ENCODE data around the gene ANXA6. TPM values are rescaled to one million over a fixed set of nuclear protein-coding genes. Genes with fewer than 3 reads are reported as not detected.
A peak's percentile ranks its signal among the peaks of the same experiment; 100 is the strongest.

Gene ANXA6
- total RNA-seq, 2 donors from 2014 or later: 127 to 171 TPM

- H3K27me3 Mint-ChIP-seq (ENCODE audit: low read depth): no peaks in the 10 kb centered on the region
- peaks cover 13 to 16% of the 10 kb centered on the region in 2 donors for H3K36me3 Mint-ChIP-seq (ENCODE audit: insufficient read depth in 2 of 2)
- no peaks in the 10 kb centered on the region for H3K9me3 Mint-ChIP-seq
- H3K4me1 Mint-ChIP-seq (ENCODE audit: low read depth): no peaks in the 10 kb centered on the region
- ATAC-seq (replicated peaks in 1 of 2): no peak
- H3K4me3 Mint-ChIP-seq: no peak overlapping the region
- H3K27ac Mint-ChIP-seq: no peak overlapping the region
- no peak for DNase-seq
Observed at GRCh38 chr5:151107738-151108520, 49.6 kb downstream of the ANXA6 start.

DNA sequence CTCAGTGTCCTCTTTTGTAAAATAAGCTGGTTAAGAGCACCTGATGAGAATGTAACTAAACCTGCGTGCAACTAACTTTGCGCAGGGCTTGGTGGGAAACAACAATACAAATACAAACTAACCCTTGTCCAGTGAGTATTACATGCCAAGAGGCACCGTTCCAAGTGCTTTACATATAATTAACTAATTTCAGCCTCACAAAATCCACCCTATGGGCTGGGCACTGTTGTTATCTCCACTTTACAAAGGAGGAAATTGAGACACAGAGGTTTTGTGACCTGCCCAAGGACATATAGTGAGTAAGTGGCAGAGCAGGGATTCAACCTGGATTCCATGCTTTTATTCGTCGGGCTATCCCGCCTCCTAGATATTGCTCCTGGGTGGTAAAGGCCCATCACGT is 50.5 kb downstream of the ANXA6 start:
- H3K4me3 Mint-ChIP-seq: no peak overlapping the region
- H3K36me3 Mint-ChIP-seq (ENCODE audit: insufficient read depth in 2 of 2): peaks cover 13 to 15% of the 10 kb centered on the region in 2 donors
- H3K27ac Mint-ChIP-seq: no peak overlapping the region
- ATAC-seq (replicated peaks in 1 of 2) (no peak), DNase-seq (no peak)
- no peaks in the 10 kb centered on the region for H3K9me3 Mint-ChIP-seq
- H3K4me1 Mint-ChIP-seq (ENCODE audit: low read depth): no peaks in the 10 kb centered on the region
- H3K27me3 Mint-ChIP-seq (ENCODE audit: low read depth): no peaks in the 10 kb centered on the region

- Mint-ChIP-seq H3K9me3 (no peaks in the 10 kb centered on the region), H3K4me3 (no peak overlapping the region), H3K27me3 (ENCODE audit: low read depth) (no peaks in the 10 kb centered on the region), H3K36me3 (ENCODE audit: insufficient read depth in 2 of 2) (peaks cover 15 to 16% of the 10 kb centered on the region in 2 donors), H3K4me1 (ENCODE audit: low read depth) (no peaks in the 10 kb centered on the region), H3K27ac (no peak overlapping the region)
- DNase-seq (no peak), ATAC-seq (replicated peaks in 1 of 2) (no peak)
Observed at GRCh38 chr5:151106509-151106908, 51.1 kb downstream of the ANXA6 start.

GRCh38 chr5:151106043-151106442 is 51.5 kb downstream of the ANXA6 start:
- no peaks in the 10 kb centered on the region for H3K27me3 Mint-ChIP-seq (ENCODE audit: low read depth)
- peaks cover 15 to 16% of the 10 kb centered on the region in 2 donors for H3K36me3 Mint-ChIP-seq (ENCODE audit: insufficient read depth in 2 of 2)
- no peak for DNase-seq
- no peak overlapping the region for H3K4me3 Mint-ChIP-seq
- no peak for ATAC-seq (replicated peaks in 1 of 2)
- no peak overlapping the region for H3K27ac Mint-ChIP-seq
- no peaks in the 10 kb centered on the region for H3K9me3 Mint-ChIP-seq
- no peaks in the 10 kb centered on the region for H3K4me1 Mint-ChIP-seq (ENCODE audit: low read depth)

DNA sequence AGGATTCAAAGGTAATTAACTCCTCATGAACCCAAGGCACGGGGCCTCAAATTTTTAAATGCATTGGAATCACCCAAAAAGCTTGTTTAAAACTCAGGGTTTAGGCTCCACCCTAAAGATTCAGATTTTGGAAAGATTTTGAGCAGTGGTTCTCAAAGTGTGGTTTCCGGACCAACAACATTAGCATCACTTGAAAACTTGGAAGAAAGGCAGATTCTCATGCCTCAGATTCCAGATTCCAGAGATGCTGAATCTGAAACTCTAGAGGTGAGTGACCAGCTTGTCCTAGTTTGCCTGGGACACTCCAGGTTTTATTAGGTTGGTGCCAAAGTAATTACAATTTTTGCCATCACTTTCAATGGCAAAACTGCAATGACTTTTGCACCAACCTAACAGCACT is 52.0 kb downstream of the ANXA6 start:
- DNase-seq: no peak
- Mint-ChIP-seq H3K36me3 (ENCODE audit: insufficient read depth in 2 of 2) (peaks cover 16% of the 10 kb centered on the region in 2 donors), H3K27me3 (ENCODE audit: low read depth) (no peaks in the 10 kb centered on the region)

DNA sequence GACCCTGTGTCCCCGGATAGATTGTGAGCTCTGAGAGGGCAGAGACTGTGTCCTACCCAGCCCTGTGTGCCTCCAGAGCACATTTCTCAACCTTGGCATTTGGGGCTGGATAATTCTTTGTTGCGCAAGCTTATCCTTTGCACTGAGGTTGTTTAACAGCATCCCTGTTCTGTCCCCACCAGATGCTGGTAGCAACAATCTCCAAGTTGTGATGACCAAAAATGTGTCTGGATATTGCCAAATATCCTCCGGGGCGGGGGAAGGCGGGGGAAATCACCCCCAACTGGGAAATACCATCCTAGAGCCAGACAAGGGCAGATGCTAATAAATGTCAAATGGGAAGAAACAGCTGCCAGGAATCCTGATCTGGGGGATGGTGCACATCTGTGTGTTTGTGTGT is 52.8 kb downstream of the ANXA6 start:
- H3K36me3 Mint-ChIP-seq (ENCODE audit: insufficient read depth in 2 of 2): peaks cover 16 to 21% of the 10 kb centered on the region in 2 donors
- H3K27me3 Mint-ChIP-seq (ENCODE audit: low read depth): no peaks in the 10 kb centered on the region
- DNase-seq (no peak), ATAC-seq (replicated peaks in 1 of 2) (no peak)
- no peak overlapping the region for H3K4me3 Mint-ChIP-seq
- no peaks in the 10 kb centered on the region for H3K9me3 Mint-ChIP-seq
- H3K27ac Mint-ChIP-seq: no peak overlapping the region
- H3K4me1 Mint-ChIP-seq (ENCODE audit: low read depth): peaks cover 7% of the 10 kb centered on the region

More for the DNA sequence above, 52.0 kb downstream of the ANXA6 start:
- H3K4me3 Mint-ChIP-seq: no peak overlapping the region
- no peaks in the 10 kb centered on the region for H3K9me3 Mint-ChIP-seq
- no peak overlapping the region for H3K27ac Mint-ChIP-seq
- no peaks in the 10 kb centered on the region for H3K4me1 Mint-ChIP-seq (ENCODE audit: low read depth)
- no peak for ATAC-seq (replicated peaks in 1 of 2)

- Mint-ChIP-seq H3K27me3 (ENCODE audit: low read depth) (no peaks in the 10 kb centered on the region), H3K9me3 (no peaks in the 10 kb centered on the region), H3K4me3 (no peak overlapping the region), H3K4me1 (ENCODE audit: low read depth) (peaks cover 38% of the 10 kb centered on the region), H3K36me3 (ENCODE audit: insufficient read depth in 2 of 2) (peaks cover 10 to 20% of the 10 kb centered on the region in 2 donors), H3K27ac (peak overlapping the region; percentile 27)
- ATAC-seq (replicated peaks in 1 of 2): no peak
- DNase-seq: no peak
Observed at GRCh38 chr5:151101746-151102145, 55.8 kb downstream of the ANXA6 start.

- H3K4me3 Mint-ChIP-seq: no peak overlapping the region
- H3K27ac Mint-ChIP-seq: no peak overlapping the region
- H3K4me1 Mint-ChIP-seq (ENCODE audit: low read depth): peaks cover 44% of the 10 kb centered on the region
- DNase-seq (no peak), ATAC-seq (replicated peaks in 1 of 2) (no peak)
- no peaks in the 10 kb centered on the region for H3K27me3 Mint-ChIP-seq (ENCODE audit: low read depth)
- no peaks in the 10 kb centered on the region for H3K9me3 Mint-ChIP-seq
- peaks cover 6 to 21% of the 10 kb centered on the region in 2 donors for H3K36me3 Mint-ChIP-seq (ENCODE audit: insufficient read depth in 2 of 2)
Observed at GRCh38 chr5:151101151-151101550, 56.4 kb downstream of the ANXA6 start.

DNA sequence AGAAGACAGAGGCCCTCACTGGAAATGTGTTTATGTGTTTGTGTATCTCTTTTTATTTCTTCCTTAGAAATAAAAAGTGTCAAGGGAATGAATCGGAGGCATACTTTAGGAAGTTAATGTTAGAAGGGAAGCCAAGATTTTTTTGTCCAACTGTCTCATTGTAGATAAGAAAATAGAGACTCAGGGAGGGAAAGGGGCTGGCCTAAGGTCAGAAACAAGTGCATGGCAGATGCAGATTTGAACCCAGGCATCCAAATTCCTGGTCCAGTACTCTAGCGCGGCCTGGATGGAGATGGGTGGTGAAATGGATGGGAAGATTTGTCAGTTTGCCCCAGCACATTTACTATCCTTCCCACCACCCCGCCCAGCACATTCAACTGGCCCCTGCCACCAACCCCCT is 56.9 kb downstream of the ANXA6 start:
- no peaks in the 10 kb centered on the region for H3K27me3 Mint-ChIP-seq (ENCODE audit: low read depth)
- ATAC-seq (replicated peaks in 1 of 2): no peak
- no peak overlapping the region for H3K4me3 Mint-ChIP-seq
- DNase-seq: no peak
- H3K27ac Mint-ChIP-seq: no peak overlapping the region
- H3K4me1 Mint-ChIP-seq (ENCODE audit: low read depth): peaks cover 48% of the 10 kb centered on the region
- no peaks in the 10 kb centered on the region for H3K9me3 Mint-ChIP-seq
- peaks cover 6 to 22% of the 10 kb centered on the region in 2 donors for H3K36me3 Mint-ChIP-seq (ENCODE audit: insufficient read depth in 2 of 2)

DNA sequence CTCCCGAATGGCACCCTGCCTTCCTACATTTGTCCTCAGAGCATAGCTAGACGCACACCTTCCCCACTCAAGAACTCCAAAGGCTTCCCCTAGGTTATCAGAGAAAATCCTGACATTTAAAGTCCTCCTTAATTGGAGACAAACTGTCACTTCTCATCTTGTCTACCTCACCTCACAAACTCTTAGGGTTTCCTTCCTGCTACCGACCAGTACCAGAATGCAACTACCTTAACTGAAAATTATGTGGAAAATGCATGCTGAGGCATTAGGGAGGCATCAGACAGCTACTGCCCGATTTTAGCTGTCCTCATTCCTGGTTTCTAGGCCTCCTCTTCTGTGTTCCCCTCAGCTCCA is 58.8 kb downstream of the ANXA6 start:
- ATAC-seq (replicated peaks in 1 of 2): no peak
- H3K27me3 Mint-ChIP-seq (ENCODE audit: low read depth): no peaks in the 10 kb centered on the region
- H3K27ac Mint-ChIP-seq: peak overlapping the region; percentile 25
- no peaks in the 10 kb centered on the region for H3K9me3 Mint-ChIP-seq
- peak overlapping the region; percentile 69 to 76 for H3K4me3 Mint-ChIP-seq
- no peak for DNase-seq
- H3K4me1 Mint-ChIP-seq (ENCODE audit: low read depth): peaks cover 68% of the 10 kb centered on the region
- peaks cover 4 to 19% of the 10 kb centered on the region in 2 donors for H3K36me3 Mint-ChIP-seq (ENCODE audit: insufficient read depth in 2 of 2)

DNA sequence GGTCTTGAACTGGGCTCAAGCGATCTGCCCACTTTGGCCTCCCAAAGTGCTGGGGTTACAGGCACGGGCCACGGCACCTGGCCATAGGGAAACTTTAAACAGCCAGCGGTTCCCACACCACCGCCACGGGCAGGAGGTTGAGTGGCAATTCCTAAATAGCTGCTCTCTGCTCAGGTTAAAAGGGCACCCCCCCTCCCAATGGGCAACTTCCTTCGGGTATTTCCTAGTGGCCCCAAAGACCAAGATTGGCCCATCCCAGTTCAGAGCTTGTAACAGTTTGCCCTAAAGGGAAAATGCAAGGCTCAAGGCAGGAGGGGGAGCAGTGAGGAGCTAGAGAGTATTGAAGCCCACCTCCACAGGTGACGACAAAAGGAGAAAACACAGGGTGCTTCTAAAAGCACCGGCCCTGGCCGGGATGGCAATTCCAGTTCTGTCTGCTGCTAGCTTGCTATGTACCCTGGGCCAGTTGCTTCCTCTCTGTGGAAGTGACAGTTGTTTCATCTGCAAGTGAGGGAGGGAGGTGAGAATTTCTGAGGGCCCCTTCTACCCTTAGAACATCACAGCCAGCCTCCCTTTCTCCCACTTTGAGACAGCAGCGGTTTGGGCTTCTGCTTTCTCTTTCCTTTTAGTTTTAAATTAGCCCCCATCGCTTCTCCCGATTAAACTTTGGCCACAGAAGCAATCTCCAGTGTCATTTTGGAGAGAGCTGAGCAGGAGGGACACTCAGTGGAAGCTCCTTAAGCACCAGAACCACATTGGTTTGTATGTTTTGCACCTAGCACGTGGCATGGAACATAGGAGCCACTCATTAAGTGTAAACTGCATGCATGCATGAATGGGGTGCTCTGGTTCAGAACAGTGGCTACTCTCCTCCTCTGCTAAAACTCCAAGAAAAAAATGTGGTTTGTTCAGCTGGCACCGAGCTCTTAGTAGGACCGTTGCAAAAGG is 59.5 kb downstream of the ANXA6 start:
- Mint-ChIP-seq H3K4me3 (peak overlapping the region; percentile 69 to 76), H3K27me3 (ENCODE audit: low read depth) (no peaks in the 10 kb centered on the region), H3K4me1 (ENCODE audit: low read depth) (peaks cover 74% of the 10 kb centered on the region), H3K27ac (peak overlapping the region; percentile 50), H3K9me3 (no peaks in the 10 kb centered on the region), H3K36me3 (ENCODE audit: insufficient read depth in 2 of 2) (peaks cover 4 to 19% of the 10 kb centered on the region in 2 donors)
- DNase-seq (peak; percentile 52 to 59), ATAC-seq (replicated peaks in 1 of 2) (peak; percentile 56 to 67)

- Mint-ChIP-seq H3K36me3 (ENCODE audit: insufficient read depth in 2 of 2) (peaks cover 4 to 19% of the 10 kb centered on the region in 2 donors), H3K27me3 (ENCODE audit: low read depth) (no peaks in the 10 kb centered on the region), H3K27ac (no peak overlapping the region), H3K4me3 (peak overlapping the region in 1 of 2 donors; percentile 76), H3K9me3 (no peaks in the 10 kb centered on the region), H3K4me1 (ENCODE audit: low read depth) (peaks cover 81% of the 10 kb centered on the region)
- ATAC-seq (replicated peaks in 1 of 2): no peak
- DNase-seq: no peak
Observed at GRCh38 chr5:151097061-151097460, 60.5 kb downstream of the ANXA6 start.

- no peak for ATAC-seq (replicated peaks in 1 of 2)
- H3K4me3 Mint-ChIP-seq: peak overlapping the region in 1 of 2 donors; percentile 7
- peaks cover 10% of the 10 kb centered on the region for H3K27me3 Mint-ChIP-seq (ENCODE audit: low read depth)
- no peak for DNase-seq
- peak overlapping the region; percentile 78 for H3K27ac Mint-ChIP-seq
- H3K9me3 Mint-ChIP-seq: no peaks in the 10 kb centered on the region
- peaks cover 2 to 19% of the 10 kb centered on the region in 2 donors for H3K36me3 Mint-ChIP-seq (ENCODE audit: insufficient read depth in 2 of 2)
- peaks cover 92% of the 10 kb centered on the region for H3K4me1 Mint-ChIP-seq (ENCODE audit: low read depth)
Observed at GRCh38 chr5:151096001-151096373, 61.6 kb downstream of the ANXA6 start.

Data from activated T-cell treated with anti-CD3 and anti-CD28 coated beads, Interleukin-2, amount 50 U/mL, for 72 hours (primary cell).